ENCODE results near the gene ARID1B.

ARID1B gene

GRCh38 chr6:157001716-157002115, 224.5 kb downstream of the ARID1B start:
- TF ChIP-seq POLR2AphosphoS5 (IDR thresholded peaks at IDR 0.05; ENCODE audit: low read depth, low read length) (no peak), FOXP2 (optimal IDR thresholded peaks at IDR 0.05; ENCODE audit: borderline replicate concordance, extremely low read depth, extremely low read length, insufficient read depth) (no peak), TAF1 (IDR thresholded peaks at IDR 0.05; ENCODE audit: borderline replicate concordance, insufficient read depth, low read length) (no peak), SIN3A (IDR thresholded peaks at IDR 0.05; ENCODE audit: borderline replicate concordance, insufficient read depth, low read length) (no peak)
- TF ChIP-seq, protein P1, sequence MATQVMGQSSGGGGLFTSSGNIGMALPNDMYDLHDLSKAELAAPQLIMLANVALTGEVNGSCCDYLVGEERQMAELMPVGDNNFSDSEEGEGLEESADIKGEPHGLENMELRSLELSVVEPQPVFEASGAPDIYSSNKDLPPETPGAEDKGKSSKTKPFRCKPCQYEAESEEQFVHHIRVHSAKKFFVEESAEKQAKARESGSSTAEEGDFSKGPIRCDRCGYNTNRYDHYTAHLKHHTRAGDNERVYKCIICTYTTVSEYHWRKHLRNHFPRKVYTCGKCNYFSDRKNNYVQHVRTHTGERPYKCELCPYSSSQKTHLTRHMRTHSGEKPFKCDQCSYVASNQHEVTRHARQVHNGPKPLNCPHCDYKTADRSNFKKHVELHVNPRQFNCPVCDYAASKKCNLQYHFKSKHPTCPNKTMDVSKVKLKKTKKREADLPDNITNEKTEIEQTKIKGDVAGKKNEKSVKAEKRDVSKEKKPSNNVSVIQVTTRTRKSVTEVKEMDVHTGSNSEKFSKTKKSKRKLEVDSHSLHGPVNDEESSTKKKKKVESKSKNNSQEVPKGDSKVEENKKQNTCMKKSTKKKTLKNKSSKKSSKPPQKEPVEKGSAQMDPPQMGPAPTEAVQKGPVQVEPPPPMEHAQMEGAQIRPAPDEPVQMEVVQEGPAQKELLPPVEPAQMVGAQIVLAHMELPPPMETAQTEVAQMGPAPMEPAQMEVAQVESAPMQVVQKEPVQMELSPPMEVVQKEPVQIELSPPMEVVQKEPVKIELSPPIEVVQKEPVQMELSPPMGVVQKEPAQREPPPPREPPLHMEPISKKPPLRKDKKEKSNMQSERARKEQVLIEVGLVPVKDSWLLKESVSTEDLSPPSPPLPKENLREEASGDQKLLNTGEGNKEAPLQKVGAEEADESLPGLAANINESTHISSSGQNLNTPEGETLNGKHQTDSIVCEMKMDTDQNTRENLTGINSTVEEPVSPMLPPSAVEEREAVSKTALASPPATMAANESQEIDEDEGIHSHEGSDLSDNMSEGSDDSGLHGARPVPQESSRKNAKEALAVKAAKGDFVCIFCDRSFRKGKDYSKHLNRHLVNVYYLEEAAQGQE (IDR thresholded peaks at IDR 0.05; ENCODE audit: insufficient read depth in 1 of 2, low read depth in 2 of 2, low read length in 2 of 2) = no peak

DNA sequence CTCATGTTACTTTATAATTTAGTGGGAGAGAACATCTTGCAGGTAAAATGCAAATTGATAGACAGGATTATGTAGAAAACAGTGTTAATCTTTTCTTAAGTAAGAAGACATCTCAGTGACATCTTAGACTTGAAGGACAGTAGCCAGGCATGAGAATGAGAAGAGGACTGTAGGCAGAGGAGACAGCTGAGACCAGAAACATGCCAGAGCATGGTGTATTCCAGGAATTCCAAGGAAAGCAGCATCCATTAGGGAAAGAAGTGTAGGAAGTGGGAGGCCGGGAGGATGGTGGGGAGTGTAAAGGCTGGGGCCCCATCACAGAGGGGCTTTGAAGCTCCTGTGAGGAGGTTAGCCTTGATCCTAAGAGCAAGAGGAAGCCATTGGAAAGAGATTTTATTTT, 225.6 kb downstream of the ARID1B start:
- TF ChIP-seq POLR2AphosphoS5 (IDR thresholded peaks at IDR 0.05; ENCODE audit: low read depth, low read length) = no peak
- no peak for TF ChIP-seq FOXP2 (optimal IDR thresholded peaks at IDR 0.05; ENCODE audit: borderline replicate concordance, extremely low read depth, extremely low read length, insufficient read depth)
- TF ChIP-seq SIN3A (IDR thresholded peaks at IDR 0.05; ENCODE audit: borderline replicate concordance, insufficient read depth, low read length) = no peak
- TF ChIP-seq, protein P1 (IDR thresholded peaks at IDR 0.05; ENCODE audit: insufficient read depth in 1 of 2, low read depth in 2 of 2, low read length in 2 of 2) = no peak
- no peak for TF ChIP-seq TAF1 (IDR thresholded peaks at IDR 0.05; ENCODE audit: borderline replicate concordance, insufficient read depth, low read length)

DNA sequence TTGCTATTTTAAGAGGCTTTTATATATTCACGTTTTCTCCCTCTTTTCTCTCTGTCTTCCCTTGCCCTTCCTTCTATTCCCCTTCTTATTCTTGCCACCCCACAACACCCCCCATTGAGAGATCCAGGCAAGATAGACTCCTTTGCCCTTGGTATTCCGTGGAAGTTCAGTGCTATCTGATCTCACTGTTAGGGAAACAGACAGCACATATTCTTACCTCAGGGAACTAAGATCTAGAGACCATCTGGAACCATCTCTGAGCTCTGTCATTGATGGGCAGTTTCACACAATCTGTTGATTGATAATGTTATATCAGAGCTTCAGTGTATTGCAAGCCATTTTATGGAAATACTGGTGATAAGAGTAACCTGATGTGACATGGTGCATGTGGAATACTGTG, 228.8 kb downstream of the ARID1B start:
- TF ChIP-seq TAF1 (IDR thresholded peaks at IDR 0.05; ENCODE audit: borderline replicate concordance, insufficient read depth, low read length) = no peak
- TF ChIP-seq FOXP2 (optimal IDR thresholded peaks at IDR 0.05; ENCODE audit: borderline replicate concordance, extremely low read depth, extremely low read length, insufficient read depth) = no peak
- TF ChIP-seq, protein P1 (IDR thresholded peaks at IDR 0.05; ENCODE audit: insufficient read depth in 1 of 2, low read depth in 2 of 2, low read length in 2 of 2) = no peak
- TF ChIP-seq POLR2AphosphoS5 (IDR thresholded peaks at IDR 0.05; ENCODE audit: low read depth, low read length) = no peak
- TF ChIP-seq SIN3A (IDR thresholded peaks at IDR 0.05; ENCODE audit: borderline replicate concordance, insufficient read depth, low read length) = no peak

- TF ChIP-seq POLR2AphosphoS5 (IDR thresholded peaks at IDR 0.05; ENCODE audit: low read depth, low read length) = no peak
- TF ChIP-seq, protein P1 (IDR thresholded peaks at IDR 0.05; ENCODE audit: insufficient read depth in 1 of 2, low read depth in 2 of 2, low read length in 2 of 2) = no peak
Observed at GRCh38 chr6:157008568-157008967, 231.4 kb downstream of the ARID1B start.

- TF ChIP-seq TAF1 (IDR thresholded peaks at IDR 0.05; ENCODE audit: borderline replicate concordance, insufficient read depth, low read length) (no peak), FOXP2 (optimal IDR thresholded peaks at IDR 0.05; ENCODE audit: borderline replicate concordance, extremely low read depth, extremely low read length, insufficient read depth) (no peak)
Observed at GRCh38 chr6:157012355-157012754, 235.2 kb downstream of the ARID1B start.
